HUES48 (cell line): ENCODE measurements around the gene PCP2.

ENCODE experiments used
- H3K27ac ChIP-seq: one replicate; pipeline ENCODE4 v1.7.0; 2013; ENCODE audit warnings: low read depth, low read length, inconsistent platforms
- H3K27me3 ChIP-seq: 2 replicates; pipeline ENCODE4 v1.6.1; 2013; ENCODE audit warnings: mild to moderate bottlenecking, low read length; ENCODE audit not compliant: control insufficient read depth, insufficient read depth
- H3K36me3 ChIP-seq: 2 replicates; pipeline ENCODE4 v1.6.1; 2013; ENCODE audit warnings: low read length; ENCODE audit not compliant: control insufficient read depth, insufficient read depth
- H3K4me1 ChIP-seq: 2 replicates; pipeline ENCODE4 v1.6.1; 2013; ENCODE audit warnings: mild to moderate bottlenecking, low read length; ENCODE audit not compliant: control insufficient read depth, insufficient read depth
- H3K4me3 ChIP-seq: 2 replicates; pipeline ENCODE4 v1.5.1; 2013; ENCODE audit warnings: mild to moderate bottlenecking, low read depth, low read length
- H3K9ac ChIP-seq: 2 replicates; pipeline ENCODE4 v1.6.1; 2013; ENCODE audit warnings: mild to moderate bottlenecking, low read depth, low read length, moderate library complexity
- H3K9me3 ChIP-seq: 2 replicates; pipeline ENCODE4 v1.6.1; 2013; ENCODE audit warnings: low read length; ENCODE audit not compliant: control insufficient read depth, insufficient read depth

Gene PCP2

GRCh38 chr19:7658219-7658686, 24.7 kb upstream of the PCP2 start:
- Histone ChIP-seq H3K4me3 (no peak overlapping the region), H3K9ac (no peak overlapping the region), H3K9me3 (no peaks in the 10 kb centered on the region), H3K27me3 (no peaks in the 10 kb centered on the region), H3K4me1 (no peaks in the 10 kb centered on the region), H3K27ac (no peak overlapping the region), H3K36me3 (no peaks in the 10 kb centered on the region)

- Histone ChIP-seq H3K27me3 (peaks cover 5% of the 10 kb centered on the region), H3K27ac (no peak overlapping the region), H3K9me3 (no peaks in the 10 kb centered on the region), H3K4me3 (no peak overlapping the region), H3K4me1 (peaks cover 1% of the 10 kb centered on the region; the same call in 1 of the 2 replicates), H3K36me3 (no peaks in the 10 kb centered on the region), H3K9ac (no peak overlapping the region)
These were observed 23.7 kb upstream of the PCP2 start for GRCh38 chr19:7657131-7657751.

GRCh38 chr19:7655581-7655980, 22.1 kb upstream of the PCP2 start:
- Histone ChIP-seq H3K36me3 (no peaks in the 10 kb centered on the region), H3K9ac (no peak overlapping the region), H3K4me1 (peaks cover 2% of the 10 kb centered on the region; the same call in 1 of the 2 replicates), H3K9me3 (no peaks in the 10 kb centered on the region), H3K27me3 (peaks cover 5% of the 10 kb centered on the region), H3K27ac (no peak overlapping the region), H3K4me3 (no peak overlapping the region)

GRCh38 chr19:7654401-7654800, 20.9 kb upstream of the PCP2 start:
- no peak overlapping the region for H3K9ac ChIP-seq
- H3K4me1 ChIP-seq: peaks cover 2% of the 10 kb centered on the region; the same call in 1 of the 2 replicates
- H3K27me3 ChIP-seq: peaks cover 5% of the 10 kb centered on the region
- H3K4me3 ChIP-seq: no peak overlapping the region
- no peaks in the 10 kb centered on the region for H3K9me3 ChIP-seq
- no peak overlapping the region for H3K27ac ChIP-seq
- no peaks in the 10 kb centered on the region for H3K36me3 ChIP-seq

GRCh38 chr19:7652061-7652641, 18.6 kb upstream of the PCP2 start:
- no peaks in the 10 kb centered on the region for H3K36me3 ChIP-seq
- H3K4me3 ChIP-seq: peak overlapping the region; percentile 45; the same call in 1 of the 2 replicates
- H3K4me1 ChIP-seq: peaks cover 2% of the 10 kb centered on the region; the same call in 1 of the 2 replicates
- no peaks in the 10 kb centered on the region for H3K9me3 ChIP-seq
- peaks cover 5% of the 10 kb centered on the region for H3K27me3 ChIP-seq
- H3K27ac ChIP-seq: no peak overlapping the region
- no peak overlapping the region for H3K9ac ChIP-seq

GRCh38 chr19:7650148-7650547, 16.6 kb upstream of the PCP2 start:
- no peak overlapping the region for H3K27ac ChIP-seq
- H3K9me3 ChIP-seq: no peaks in the 10 kb centered on the region
- peaks cover 5% of the 10 kb centered on the region for H3K27me3 ChIP-seq
- H3K9ac ChIP-seq: no peak overlapping the region
- no peak overlapping the region for H3K4me3 ChIP-seq
- no peaks in the 10 kb centered on the region for H3K36me3 ChIP-seq
- H3K4me1 ChIP-seq: peaks cover 2% of the 10 kb centered on the region; the same call in 1 of the 2 replicates

- no peak overlapping the region for H3K27ac ChIP-seq
- no peak overlapping the region for H3K9ac ChIP-seq
- H3K36me3 ChIP-seq: no peaks in the 10 kb centered on the region
- peaks cover 5% of the 10 kb centered on the region for H3K27me3 ChIP-seq
- no peak overlapping the region for H3K4me3 ChIP-seq
- H3K9me3 ChIP-seq: no peaks in the 10 kb centered on the region
- H3K4me1 ChIP-seq: peaks cover 2% of the 10 kb centered on the region; the same call in 1 of the 2 replicates
These were observed 14.9 kb upstream of the PCP2 start for GRCh38 chr19:7648265-7649014.

- Histone ChIP-seq H3K9ac (no peak overlapping the region), H3K27me3 (no peaks in the 10 kb centered on the region), H3K27ac (no peak overlapping the region), H3K9me3 (no peaks in the 10 kb centered on the region), H3K36me3 (no peaks in the 10 kb centered on the region; the same call in 1 of the 2 replicates), H3K4me3 (no peak overlapping the region), H3K4me1 (peaks cover under 1% of the 10 kb centered on the region; the same call in 1 of the 2 replicates)
These were observed 13.6 kb upstream of the PCP2 start for GRCh38 chr19:7647156-7647555.

- Histone ChIP-seq H3K36me3 (no peaks in the 10 kb centered on the region; the same call in 1 of the 2 replicates), H3K9ac (no peak overlapping the region), H3K4me1 (no peaks in the 10 kb centered on the region), H3K27me3 (no peaks in the 10 kb centered on the region), H3K27ac (no peak overlapping the region), H3K9me3 (no peaks in the 10 kb centered on the region), H3K4me3 (no peak overlapping the region)
These were observed 12.8 kb upstream of the PCP2 start for GRCh38 chr19:7646426-7646700.

GRCh38 chr19:7645656-7646425, 12.3 kb upstream of the PCP2 start:
- Histone ChIP-seq H3K9me3 (no peaks in the 10 kb centered on the region), H3K36me3 (no peaks in the 10 kb centered on the region; the same call in 1 of the 2 replicates), H3K4me1 (no peaks in the 10 kb centered on the region), H3K4me3 (no peak overlapping the region), H3K27ac (no peak overlapping the region), H3K9ac (no peak overlapping the region), H3K27me3 (no peaks in the 10 kb centered on the region)
